Measurements from ENCODE around the gene TSKU.
"Not testable (repeated sequence)": the region's sequence is repeated elsewhere in the genome, so short reads cannot be mapped to it uniquely, and the experiment has no call there.

The TSKU gene

DNA sequence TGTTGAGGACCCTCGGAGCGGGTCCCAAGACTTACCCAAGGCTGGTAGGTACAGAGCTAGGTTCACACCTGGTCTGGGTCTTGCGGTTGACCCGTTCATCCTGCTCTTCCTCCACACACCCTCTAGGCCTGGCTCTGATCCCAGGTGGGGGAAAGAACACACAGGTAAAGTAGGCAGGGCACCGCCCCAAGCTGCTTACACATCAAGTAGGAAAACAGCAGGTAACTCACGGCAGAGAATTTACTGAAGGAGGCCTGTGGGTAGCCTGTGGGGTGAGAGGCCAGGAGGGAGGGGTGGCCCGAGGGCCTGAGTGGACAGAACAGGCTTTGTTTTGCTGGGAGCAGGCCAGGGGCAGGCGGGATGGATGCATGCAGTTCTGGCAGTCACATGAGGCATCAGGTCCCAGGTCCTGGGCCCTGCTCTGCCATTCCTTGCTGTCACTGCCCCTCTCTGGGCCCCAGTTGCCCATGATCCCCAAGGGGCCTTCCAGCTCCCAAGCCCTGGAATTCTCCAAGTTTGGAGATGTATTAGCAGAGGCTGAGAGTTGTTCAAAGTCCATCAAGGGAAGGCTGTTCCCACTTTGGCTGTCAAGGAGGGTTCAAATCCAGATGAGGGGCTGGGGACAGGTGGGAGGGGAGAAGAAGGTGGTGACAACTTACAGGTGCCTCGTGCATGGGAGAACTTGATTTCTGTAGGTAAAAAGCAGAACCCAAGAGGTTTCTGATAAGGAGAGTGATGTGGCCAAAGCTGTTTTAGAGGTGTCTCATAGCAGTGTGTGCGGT lies 5.7 kb downstream of the TSKU start:
- DNase-seq (ENCODE audit: low read depth): no peak

DNA sequence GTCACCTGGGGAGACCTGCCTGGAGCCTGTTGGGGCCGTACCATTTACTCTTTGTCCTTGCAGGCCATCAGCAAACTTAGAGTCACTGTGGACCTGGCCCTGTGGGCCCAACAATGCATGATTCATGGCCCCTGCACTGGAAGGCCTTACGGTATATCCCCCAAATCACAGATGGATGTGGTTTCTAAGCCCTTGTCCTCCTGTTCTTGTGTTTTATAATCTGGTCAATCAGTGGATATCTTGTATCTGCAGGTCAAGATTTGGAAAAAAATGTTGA lies 6.2 kb downstream of the TSKU start:
- DNase-seq (ENCODE audit: low read depth): no peak

DNA sequence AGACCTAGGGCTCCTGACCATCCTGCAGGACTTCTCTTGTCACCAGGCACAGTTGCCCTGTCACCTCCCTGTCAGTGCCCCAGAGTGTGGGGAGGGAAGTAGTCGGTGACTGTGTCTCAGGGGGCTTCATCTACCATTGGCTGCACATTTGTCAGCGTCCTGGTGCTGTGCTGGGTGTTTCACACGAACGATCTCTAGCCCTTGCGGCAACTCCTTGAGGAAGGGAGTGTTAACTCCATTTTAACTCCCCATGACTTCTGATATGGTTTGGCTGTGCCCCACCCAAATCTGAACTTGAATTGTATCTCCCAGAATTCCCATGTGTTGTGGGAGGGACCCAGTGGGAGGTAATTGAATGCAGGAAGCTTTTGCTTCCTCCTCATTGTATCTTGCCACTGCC lies 7.1 kb downstream of the TSKU start:
- no peak for DNase-seq (ENCODE audit: low read depth)

DNA sequence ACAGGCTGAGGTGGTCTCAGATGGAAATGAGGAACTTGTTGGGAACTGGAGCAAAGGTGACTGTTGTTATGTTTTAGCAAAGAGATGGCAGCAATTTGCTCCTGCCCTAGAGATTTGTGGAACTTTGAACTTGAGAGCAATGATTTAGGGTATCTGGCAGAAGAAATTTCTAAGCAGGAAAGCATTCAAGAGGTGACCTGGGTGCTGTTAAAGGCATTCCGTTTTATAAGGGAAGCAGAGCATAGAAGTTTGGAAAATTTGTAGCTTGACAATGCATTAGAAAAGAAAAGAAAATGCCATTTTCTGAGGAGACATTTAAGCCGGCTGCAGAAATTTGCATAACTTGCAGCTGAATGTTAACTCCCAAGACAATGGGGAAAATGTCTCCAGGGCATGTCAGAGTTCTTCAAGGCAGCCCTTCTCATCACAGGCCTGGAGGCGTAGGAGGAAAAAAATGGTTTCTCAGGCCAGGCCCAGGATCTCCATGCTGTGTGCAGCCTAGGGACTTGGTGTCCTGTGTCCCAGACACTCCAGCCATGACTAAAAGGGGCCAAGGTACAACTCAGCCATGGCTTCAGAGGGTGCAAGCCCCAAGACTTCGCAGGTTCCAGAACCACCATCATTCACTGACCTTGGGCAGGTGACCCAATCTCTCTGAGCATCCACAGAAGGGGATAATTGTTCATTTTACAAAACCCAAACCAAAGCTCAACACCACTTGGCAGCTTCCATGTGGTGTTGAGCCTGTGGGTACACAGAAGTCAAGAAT lies 8.0 kb downstream of the TSKU start:
- DNase-seq (ENCODE audit: low read depth): not testable (repeated sequence)

DNA sequence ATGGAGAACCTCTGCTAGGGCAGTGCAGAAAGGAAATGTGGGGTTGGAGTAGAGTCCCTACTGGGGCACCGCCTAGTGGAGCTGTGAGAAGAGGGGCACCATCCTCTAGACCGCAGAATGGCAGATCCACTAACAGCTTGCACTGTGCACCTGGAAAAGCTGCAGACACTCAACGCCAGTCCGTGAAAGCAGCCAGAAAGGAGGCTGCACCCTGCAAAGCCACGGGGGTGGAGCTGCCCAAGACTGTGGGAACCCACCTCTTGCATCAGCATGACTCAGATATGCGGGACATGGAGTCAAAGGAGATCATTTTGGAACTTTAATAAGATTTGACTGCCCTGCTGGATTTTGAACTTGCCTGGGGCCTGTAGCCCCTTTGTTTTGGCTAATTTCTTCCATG lies 8.7 kb downstream of the TSKU start:
- DNase-seq (ENCODE audit: low read depth): no peak

DNA sequence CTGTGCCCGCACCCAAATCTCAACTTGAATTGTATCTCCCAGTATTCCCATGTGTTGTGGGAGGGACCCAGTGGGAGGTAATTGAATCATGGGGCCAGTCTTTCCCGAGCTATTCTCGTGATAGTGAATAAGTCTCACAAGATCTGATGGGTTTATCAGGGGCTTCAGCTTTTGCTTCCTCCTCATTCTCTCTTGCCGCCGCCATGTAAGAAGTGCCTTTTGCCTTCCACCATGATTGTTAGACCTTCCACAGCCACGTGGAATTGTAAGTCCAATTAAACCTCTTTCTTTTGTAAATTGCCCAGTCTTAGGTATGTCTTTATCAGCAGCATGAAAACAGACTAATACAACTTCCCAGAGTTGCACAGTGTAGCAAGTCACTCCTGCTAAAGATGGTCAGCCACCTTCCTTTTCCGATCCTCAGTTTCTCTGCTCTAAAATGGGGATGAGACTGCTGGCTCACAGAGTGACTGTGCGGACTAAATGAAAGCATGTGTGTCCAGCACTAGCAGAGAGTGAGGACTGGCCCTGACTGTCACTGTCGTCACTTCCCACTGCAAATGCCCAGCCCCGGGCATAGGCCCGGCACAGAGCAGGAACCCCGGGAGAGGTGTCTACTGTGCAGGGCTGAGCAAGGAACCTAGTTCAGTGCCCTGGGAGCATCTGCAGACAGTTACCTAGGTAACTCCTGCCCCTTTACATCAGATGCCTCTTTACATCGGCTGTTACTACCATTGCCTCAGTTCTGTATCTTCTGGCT lies 9.5 kb downstream of the TSKU start:
- DNase-seq (ENCODE audit: low read depth): no peak

DNA sequence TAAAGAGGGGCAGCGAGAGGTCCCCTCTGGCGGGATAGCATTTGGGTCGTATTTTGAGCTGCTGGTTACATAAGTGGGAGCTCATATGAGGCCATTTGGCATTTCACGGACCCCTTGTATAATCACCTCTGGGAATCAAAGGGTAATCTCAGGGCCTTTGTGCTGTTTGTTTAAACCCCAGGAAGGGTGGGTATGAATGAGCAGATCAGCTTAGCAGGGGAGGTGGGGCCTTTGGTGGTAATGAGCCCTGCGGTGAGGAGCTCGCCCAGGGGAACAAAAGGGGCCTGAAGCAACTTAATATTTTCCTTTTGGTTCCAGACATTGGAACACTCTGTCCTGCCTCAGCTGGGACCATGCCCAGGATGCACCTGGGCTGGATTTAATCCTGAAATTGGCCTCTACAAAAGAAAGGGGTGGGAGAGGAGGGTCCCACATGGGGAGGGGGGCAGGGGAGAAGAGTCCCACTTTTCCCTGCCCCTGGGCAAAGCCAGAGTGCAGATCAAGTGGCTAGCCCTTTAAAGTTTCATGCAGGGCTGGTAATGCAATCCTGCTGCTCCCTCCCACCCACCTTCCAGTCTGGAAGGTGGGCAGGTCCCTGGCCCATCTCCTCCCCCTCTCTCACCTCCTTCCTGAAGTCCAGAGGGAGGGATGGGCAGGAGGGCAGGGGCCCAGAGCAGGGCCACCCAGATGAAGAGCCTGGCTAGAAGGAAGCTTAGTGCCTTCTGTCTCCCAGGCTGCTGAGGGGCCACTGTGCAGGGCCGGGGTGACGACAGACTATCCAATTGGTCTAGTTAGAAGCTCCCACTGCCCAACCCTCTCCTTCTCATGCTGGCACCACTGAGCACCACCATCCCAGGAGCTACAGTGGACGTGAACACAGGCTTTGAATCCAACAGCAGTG lies 10.5 kb downstream of the TSKU start:
- DNase-seq (ENCODE audit: low read depth): no peak

DNA sequence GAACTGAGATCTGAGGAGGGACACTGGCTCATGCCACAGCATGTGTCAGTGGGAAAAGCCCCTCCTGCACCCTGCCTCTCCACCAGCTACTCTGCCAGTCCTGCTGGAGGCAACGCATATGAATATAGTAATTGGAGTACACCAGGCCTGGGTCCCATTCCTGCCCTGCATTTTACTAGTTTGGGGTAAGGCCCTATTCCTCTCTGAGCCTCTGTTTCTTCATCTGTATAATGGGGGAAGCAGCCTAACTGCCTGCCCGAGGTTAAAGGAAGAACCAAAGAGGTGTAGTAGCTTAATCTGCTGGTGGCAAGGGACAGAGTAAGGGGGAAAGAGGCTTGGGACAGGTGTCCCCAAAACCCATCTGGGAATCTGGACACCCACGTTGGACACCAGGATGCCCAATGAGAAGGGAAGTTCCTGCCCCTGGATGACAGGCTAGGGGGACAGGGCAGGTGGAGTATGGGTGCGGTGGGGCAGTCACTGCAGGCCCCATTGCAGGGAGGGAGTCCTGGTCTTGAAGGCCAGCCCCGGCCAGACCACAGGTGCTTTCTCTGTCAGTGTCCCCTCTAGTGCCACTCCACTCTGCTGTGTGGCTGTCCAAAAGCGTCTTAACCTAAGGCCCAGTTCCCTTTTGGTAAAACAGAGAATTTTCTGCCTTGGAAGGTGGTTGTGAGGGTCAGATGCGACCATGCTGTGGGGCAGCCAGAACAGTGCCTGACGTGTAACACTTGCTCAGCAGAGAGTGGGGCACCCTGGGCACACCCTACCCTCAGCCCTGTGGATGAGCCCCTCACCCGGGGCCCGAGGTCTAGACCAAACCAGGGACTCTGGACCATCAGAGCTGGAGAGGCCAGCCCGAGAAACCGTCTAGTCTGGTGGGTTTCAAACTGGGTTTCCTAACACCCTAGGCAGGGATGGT lies 11.5 kb downstream of the TSKU start:
- no peak for DNase-seq (ENCODE audit: low read depth)

DNA sequence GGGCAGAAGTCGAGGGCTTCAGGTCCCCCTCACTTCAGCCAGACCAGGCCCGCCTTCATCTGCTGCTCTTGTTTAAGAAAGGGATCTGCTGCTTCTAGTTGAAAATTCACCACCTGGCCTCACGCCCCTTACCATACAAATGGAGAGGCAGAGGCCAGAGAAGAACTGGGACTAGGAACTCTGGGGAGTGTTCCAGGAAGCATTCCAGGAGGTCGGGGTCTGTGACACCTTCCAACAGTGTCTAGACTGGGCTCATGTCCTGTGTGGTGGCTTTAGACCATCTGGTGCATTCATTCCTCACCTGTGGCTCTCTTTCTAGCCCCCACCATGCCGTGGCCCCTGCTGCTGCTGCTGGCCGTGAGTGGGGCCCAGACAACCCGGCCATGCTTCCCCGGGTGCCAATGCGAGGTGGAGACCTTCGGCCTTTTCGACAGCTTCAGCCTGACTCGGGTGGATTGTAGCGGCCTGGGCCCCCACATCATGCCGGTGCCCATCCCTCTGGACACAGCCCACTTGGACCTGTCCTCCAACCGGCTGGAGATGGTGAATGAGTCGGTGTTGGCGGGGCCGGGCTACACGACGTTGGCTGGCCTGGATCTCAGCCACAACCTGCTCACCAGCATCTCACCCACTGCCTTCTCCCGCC lies 12.3 kb downstream of the TSKU start:
- DNase-seq (ENCODE audit: low read depth): no peak

DNA sequence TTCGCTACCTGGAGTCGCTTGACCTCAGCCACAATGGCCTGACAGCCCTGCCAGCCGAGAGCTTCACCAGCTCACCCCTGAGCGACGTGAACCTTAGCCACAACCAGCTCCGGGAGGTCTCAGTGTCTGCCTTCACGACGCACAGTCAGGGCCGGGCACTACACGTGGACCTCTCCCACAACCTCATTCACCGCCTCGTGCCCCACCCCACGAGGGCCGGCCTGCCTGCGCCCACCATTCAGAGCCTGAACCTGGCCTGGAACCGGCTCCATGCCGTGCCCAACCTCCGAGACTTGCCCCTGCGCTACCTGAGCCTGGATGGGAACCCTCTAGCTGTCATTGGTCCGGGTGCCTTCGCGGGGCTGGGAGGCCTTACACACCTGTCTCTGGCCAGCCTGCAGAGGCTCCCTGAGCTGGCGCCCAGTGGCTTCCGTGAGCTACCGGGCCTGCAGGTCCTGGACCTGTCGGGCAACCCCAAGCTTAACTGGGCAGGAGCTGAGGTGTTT lies 12.8 kb downstream of the TSKU start:
- DNase-seq (ENCODE audit: low read depth): no peak

DNA sequence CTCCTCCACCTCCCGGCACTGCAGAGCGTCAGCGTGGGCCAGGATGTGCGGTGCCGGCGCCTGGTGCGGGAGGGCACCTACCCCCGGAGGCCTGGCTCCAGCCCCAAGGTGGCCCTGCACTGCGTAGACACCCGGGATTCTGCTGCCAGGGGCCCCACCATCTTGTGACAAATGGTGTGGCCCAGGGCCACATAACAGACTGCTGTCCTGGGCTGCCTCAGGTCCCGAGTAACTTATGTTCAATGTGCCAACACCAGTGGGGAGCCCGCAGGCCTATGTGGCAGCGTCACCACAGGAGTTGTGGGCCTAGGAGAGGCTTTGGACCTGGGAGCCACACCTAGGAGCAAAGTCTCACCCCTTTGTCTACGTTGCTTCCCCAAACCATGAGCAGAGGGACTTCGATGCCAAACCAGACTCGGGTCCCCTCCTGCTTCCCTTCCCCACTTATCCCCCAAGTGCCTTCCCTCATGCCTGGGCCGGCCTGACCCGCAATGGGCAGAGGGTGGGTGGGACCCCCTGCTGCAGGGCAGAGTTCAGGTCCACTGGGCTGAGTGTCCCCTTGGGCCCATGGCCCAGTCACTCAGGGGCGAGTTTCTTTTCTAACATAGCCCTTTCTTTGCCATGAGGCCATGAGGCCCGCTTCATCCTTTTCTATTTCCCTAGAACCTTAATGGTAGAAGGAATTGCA lies 13.5 kb downstream of the TSKU start:
- DNase-seq (ENCODE audit: low read depth): no peak

DNA sequence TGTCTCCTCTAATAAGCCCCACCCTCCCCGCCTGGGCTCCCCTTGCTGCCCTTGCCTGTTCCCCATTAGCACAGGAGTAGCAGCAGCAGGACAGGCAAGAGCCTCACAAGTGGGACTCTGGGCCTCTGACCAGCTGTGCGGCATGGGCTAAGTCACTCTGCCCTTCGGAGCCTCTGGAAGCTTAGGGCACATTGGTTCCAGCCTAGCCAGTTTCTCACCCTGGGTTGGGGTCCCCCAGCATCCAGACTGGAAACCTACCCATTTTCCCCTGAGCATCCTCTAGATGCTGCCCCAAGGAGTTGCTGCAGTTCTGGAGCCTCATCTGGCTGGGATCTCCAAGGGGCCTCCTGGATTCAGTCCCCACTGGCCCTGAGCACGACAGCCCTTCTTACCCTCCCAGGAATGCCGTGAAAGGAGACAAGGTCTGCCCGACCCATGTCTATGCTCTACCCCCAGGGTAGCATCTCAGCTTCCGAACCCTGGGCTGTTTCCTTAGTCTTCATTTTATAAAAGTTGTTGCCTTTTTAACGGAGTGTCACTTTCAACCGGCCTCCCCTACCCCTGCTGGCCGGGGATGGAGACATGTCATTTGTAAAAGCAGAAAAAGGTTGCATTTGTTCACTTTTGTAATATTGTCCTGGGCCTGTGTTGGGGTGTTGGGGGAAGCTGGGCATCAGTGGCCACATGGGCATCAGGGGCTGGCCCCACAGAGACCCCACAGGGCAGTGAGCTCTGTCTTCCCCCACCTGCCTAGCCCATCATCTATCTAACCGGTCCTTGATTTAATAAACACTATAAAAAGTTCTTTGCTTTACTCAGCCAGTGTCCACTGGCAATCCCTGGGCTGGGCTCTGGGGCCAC lies 14.4 kb downstream of the TSKU start:
- no peak for DNase-seq (ENCODE audit: low read depth)

DNA sequence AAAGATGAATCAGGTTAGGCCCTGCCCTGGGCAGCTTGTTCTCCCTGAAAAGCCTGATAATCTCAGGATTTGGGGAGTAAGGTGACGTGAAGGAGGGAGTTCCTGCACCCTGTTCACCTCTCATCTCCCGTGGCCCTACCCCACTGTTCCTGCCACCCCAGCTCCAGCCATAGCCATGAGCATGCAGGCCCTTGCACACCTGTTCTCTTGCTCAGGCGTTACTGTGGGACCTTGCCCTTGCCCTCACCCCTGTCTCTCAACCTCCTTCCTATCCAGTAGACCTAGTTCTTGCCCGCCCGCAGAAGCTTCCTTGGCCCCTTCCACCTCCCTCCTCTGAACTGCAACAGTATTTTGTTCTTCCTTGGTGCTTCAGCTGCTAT lies 15.0 kb downstream of the TSKU start:
- no peak for DNase-seq (ENCODE audit: low read depth)

DNA sequence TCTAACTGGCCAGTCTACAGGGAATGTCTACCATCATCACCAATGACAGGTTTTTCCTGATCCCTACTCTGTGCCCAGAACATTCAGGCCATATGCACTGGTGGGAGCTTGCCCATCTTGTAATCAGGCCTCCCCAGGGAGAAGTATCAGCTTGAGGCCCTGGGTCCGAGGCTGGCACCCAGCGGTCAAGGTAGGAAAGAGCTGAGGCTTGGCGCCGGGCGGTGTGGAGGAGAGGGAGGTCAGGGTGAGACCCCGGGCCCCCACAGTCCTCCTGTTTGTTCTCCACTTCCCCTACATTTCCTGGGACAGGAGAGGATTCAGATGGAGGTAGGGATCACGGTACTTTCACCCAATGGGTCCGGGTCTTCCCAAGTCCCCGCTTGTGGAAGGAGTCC lies 15.5 kb downstream of the TSKU start:
- no peak for DNase-seq (ENCODE audit: low read depth)

DNA sequence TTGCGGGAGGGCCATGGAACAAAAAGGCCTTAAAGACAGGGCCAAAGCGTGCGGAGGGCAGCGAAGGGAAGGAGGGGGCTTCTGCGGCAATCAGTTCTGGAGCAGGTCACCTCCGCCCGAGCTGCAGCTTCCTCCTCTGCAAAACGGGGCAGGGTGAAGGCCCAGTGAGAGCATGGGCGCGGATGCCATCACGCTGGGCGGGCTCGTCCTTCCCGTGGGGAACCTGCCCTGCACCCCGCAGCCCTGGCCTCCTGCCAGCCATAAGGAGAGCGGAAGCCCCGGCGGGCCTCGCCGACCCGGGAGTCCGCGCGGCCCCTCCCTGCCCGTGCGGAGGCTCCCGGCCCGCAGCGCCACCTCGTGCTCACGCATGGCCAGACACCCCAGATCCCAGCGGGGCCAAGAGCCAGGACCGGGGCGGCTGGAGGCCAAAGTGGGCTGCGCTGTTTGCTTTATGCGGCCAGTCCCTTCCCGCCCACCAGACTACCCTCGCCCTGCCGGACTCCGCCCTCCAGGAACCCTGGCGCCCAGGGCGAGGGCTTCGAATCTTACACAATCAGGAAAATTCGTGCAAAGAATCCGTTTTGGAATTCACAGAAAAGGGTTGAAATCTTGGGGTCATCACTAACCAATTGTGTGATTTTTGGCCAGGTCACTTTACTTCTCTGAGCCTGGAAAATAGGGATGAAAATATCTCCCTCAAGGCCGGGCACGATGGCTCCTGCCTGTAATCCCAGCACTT lies 16.1 kb downstream of the TSKU start:
- DNase-seq (ENCODE audit: low read depth): peak; percentile 92

DNA sequence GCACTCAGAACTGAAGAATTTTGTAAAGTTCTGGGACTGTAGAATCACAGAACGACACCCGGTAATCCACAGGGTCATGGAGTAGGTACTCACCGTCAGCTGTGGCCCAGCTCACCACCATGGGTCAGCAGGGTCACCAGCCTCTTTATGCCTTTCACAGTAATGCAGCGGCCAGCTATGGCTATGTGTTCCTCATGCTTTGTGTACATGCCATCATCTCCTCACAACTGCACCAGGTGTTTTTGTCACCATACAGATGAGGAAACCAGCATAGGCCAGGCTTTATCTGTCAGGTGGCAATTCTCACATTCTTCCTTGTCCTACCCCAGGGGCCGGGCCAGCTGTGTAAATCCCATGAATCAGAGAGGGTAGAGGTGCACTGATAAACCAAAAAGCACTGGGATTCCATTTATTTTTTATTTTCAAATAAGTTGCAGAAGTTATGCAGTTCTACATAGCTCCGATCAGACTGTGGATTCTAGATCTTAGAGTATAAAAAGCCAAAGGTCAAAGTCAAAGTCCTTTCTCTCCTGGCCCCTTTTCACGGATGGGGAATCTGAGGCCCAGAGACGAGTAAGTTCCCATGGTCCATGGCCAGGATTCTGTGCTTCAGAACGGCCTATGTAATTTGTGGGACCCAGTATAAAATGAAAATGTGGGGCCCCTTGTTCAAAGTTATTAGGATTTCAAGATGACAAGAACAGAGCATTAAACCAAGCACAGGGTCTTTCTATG lies 17.5 kb downstream of the TSKU start:
- no peak for DNase-seq (ENCODE audit: low read depth)

DNA sequence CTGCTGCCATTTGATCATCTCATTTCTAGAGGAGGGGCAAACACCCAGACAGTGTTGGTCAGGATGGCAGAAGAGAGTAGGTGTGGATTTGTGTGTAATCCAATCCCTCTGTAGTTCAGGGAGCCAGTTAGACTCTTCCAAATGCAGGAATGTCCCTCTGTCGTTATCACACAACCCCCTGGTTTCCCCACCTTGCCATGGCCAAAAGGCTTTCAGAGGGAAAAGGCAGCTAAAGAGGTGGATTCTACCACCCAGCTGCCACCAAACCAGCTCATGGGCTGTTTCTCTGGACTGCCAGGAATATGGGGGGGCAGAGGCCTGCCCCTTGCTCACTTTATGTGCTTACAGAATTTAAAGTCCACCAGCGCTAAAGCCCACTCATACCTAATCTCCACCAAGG lies 18.1 kb downstream of the TSKU start:
- no peak for DNase-seq (ENCODE audit: low read depth)

Data from CMK (cell line).